ENCODE results near the gene RMI2.
"Not testable (repeated sequence)": the region's sequence is repeated elsewhere in the genome, so short reads cannot be mapped to it uniquely, and the experiment has no call there.

Gene RMI2

GRCh38 chr16:11350921-11351335 is 5.7 kb downstream of the RMI2 start:
- in situ Hi-C loops (cut with MboI; ENCODE audit: low sequenced_read_pairs): no loop called here

GRCh38 chr16:11353158-11353557 is 7.9 kb downstream of the RMI2 start:
- in situ Hi-C loops (cut with MboI; ENCODE audit: low sequenced_read_pairs): no loop called here

GRCh38 chr16:11354407-11354732 is 9.1 kb downstream of the RMI2 start:
- in situ Hi-C loops (cut with MboI; ENCODE audit: low sequenced_read_pairs): no loop called here

DNA sequence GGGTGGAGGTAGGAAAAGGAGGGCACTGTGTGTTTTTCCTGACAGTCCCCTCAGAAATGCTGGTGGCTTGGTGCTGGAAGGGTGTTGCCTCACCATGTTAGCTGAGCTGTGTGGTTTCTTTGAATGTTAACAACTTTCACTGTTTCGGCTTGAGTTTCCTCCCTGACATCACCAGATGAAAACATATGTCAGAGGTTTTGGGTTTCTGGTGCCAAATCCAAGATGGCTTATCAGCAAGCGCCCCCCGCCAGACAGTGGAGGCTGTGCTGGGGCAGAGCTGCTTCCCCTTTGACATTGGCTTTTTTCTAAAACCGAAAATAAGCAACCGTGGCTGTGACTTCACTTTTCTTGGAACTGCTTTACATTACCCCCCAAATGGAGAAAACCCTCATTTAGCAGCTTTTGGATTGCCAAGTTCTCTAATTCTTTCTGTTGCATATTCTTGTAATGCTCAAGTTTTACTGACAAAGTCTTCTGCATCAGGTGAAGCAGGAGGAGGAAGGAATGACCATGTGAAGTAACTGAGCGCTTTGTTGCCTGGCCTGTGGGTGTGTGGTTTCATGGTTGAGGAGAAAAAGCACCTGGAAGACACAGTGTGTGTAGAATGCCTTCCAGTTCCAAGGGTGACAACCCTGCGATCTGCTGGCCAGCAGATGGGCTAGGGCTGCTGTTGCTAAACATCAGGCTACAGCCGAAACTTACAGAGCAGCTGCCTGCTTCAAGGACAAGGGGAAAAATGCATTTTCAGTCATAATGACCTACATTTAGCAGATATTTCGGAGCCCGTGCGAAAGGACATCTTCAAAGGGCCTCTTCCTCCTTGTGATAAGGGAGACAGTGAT is 9.7 kb downstream of the RMI2 start:
- in situ Hi-C loops (cut with MboI; ENCODE audit: low sequenced_read_pairs): no loop called here

DNA sequence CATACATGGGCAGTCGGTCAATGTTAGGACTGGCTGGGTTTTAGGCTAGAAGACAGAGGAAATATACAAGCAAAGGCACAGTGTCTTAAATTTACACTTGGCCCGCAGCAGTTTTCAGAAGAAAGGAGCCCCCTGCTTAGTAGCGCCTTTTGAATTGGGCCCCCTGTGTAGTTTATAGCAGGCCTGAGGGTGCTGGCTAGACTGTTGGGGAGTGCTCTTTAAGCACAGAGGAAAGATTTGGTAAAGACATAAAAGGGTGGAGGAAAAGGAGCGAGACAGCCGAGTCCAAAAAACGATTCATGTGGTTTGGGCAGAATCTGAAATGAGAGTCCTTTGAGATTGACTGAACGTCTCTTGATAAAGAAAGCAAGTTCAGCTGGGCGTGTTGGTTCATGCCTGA is 10.6 kb downstream of the RMI2 start:
- in situ Hi-C loops (cut with MboI; ENCODE audit: low sequenced_read_pairs): no loop called here

DNA sequence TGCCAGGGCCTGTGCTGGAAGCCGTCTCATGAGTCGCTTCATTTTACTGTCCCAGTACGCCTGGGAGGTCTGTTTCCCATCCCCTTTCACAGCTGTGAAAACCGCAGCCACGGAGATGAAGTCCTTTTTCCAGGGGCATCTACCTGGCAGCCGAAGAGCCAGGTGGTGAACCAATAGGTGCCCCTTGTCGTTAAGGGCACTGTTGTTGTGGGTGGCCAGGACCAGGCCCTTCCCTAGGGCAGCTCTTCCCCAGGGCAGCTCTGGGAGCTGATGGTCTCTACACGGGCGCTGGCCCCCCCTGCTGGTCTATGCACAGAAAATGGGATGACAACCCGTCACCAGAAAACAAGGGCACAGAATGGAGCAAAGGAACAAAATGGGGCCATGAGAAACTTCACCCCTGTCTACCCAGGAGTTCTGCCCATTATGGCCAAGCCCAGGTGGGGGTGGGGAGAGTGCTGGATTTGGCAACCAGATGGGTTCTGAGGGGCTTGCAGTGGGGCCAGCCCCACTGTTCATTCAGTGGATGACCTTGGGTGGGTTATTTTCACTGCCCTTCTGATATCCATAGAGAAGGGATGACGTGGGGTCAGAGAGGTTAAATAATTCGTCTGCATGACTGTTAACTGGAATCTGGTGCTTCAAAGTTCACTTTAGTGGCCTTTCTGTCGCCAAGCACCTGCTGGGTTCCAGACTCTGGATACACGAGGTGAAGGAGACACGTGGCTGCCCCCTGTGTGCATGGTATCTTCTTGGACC is 11.5 kb downstream of the RMI2 start:
- in situ Hi-C loops (cut with MboI; ENCODE audit: low sequenced_read_pairs): no loop called here

GRCh38 chr16:11358531-11358930 is 13.3 kb downstream of the RMI2 start:
- in situ Hi-C loops (cut with MboI; ENCODE audit: low sequenced_read_pairs): no loop called here

- in situ Hi-C loops (cut with MboI; ENCODE audit: low sequenced_read_pairs): no loop called here
Observed at GRCh38 chr16:11359370-11359769, 14.1 kb downstream of the RMI2 start.

DNA sequence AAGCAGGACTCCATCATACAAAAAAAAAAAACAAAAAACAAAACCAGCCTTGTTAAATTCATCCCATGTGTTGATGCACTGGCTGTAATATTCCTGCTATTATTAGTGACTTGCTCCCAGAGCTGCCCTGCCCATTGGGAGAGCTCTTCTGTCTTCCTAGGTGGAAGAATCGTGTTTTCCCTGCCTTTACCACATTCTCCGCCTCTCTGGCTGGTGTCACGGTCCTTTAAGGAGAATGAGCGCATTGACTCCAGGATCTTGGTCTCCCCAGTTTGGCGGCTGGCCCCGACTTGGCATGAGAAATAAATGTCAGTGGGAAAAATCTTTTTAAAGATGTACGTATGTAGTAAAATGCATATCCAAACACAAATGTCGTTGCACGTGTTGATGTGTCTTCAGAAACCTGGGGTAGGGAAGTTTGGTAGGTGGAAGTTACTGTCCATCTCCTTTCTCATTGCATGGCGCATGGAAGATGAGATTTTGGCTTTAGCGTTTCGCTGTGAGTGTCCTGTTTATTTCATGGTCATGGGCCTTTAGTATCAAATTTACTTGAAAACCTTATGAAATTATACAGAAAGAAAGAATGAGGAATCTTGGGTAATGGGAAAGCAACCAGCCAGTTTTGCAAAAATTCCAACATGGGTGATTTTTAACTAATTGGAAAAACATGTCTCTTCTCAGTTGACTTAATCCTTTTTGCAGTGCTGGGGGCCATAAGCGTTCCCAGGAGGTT is 15.5 kb downstream of the RMI2 start:
- in situ Hi-C loops (cut with MboI; ENCODE audit: low sequenced_read_pairs): no loop called here

GRCh38 chr16:11361701-11362451 is 16.6 kb downstream of the RMI2 start:
- in situ Hi-C loops (cut with MboI; ENCODE audit: low sequenced_read_pairs): no loop called here

- in situ Hi-C loops (cut with MboI; ENCODE audit: low sequenced_read_pairs): no loop called here
Observed at GRCh38 chr16:11363927-11364258, 18.6 kb downstream of the RMI2 start.

DNA sequence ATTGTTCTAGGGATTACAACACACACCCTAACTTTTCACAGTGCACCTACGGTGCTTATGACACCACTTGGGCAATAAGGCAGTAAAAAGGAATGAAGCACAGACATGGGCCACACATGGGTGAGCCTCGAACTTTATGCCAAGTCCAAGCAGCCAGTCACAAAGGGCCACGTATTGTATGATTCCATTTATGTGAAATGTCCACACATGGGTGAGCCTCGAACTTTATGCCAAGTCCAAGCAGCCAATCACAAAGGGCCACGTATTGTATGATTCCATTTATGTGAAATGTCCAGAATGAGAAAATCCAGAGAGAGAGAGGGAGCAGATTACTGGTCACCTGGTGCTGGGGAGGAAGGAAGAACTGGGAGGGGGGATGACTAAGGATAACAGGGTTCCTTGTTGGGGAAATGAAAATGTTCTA is 22.2 kb downstream of the RMI2 start:
- in situ Hi-C loops (cut with MboI; ENCODE audit: low sequenced_read_pairs): no loop called here

- in situ Hi-C loops (cut with MboI; ENCODE audit: low sequenced_read_pairs): no loop called here
Observed at GRCh38 chr16:11370084-11370931, 25.0 kb downstream of the RMI2 start.

- in situ Hi-C loops (cut with MboI; ENCODE audit: low sequenced_read_pairs): not testable (repeated sequence)
Observed at GRCh38 chr16:11370932-11371279, 25.6 kb downstream of the RMI2 start.

- in situ Hi-C loops (cut with MboI; ENCODE audit: low sequenced_read_pairs): no loop called here
Observed at GRCh38 chr16:11372073-11372828, 27.0 kb downstream of the RMI2 start.

- in situ Hi-C loops (cut with MboI; ENCODE audit: low sequenced_read_pairs): no loop called here
Observed at GRCh38 chr16:11372829-11373306, 27.6 kb downstream of the RMI2 start.

- in situ Hi-C loops (cut with MboI; ENCODE audit: low sequenced_read_pairs): no loop called here
Observed at GRCh38 chr16:11374255-11374654, 29.0 kb downstream of the RMI2 start.

- in situ Hi-C loops (cut with MboI; ENCODE audit: low sequenced_read_pairs): no loop called here
Observed at GRCh38 chr16:11377154-11377553, 31.9 kb downstream of the RMI2 start.

GRCh38 chr16:11378951-11379350 is 33.7 kb downstream of the RMI2 start:
- in situ Hi-C loops (cut with MboI; ENCODE audit: low sequenced_read_pairs): not testable (repeated sequence)

Measured in hTERT RPE-1 (cell line).